GM12864 (cell line): ENCODE measurements around the gene FAXDC2.
"Not testable (repeated sequence)": the region's sequence is repeated elsewhere in the genome, so short reads cannot be mapped to it uniquely, and the experiment has no call there.

Experiments used
- DNase-seq: peaks from one replicate; pipeline ENCODE4 v3.0.0-alpha.2; 2011; ENCODE audit warnings: low read depth
- H3K4me3 ChIP-seq: 2 replicates; pipeline ENCODE4 v1.5.1; 2011; ENCODE audit warnings: mild to moderate bottlenecking, low read depth, low read length, control low read depth
- TF ChIP-seq, protein P1 (sequence below): IDR thresholded peaks from 2 replicates; pipeline ENCODE4 v1.5.1; 2011; ENCODE audit warnings: low read depth, mild to moderate bottlenecking, moderate library complexity, low read length, control low read depth, inconsistent platforms; ENCODE audit errors: missing control alignments

Gene FAXDC2

DNA sequence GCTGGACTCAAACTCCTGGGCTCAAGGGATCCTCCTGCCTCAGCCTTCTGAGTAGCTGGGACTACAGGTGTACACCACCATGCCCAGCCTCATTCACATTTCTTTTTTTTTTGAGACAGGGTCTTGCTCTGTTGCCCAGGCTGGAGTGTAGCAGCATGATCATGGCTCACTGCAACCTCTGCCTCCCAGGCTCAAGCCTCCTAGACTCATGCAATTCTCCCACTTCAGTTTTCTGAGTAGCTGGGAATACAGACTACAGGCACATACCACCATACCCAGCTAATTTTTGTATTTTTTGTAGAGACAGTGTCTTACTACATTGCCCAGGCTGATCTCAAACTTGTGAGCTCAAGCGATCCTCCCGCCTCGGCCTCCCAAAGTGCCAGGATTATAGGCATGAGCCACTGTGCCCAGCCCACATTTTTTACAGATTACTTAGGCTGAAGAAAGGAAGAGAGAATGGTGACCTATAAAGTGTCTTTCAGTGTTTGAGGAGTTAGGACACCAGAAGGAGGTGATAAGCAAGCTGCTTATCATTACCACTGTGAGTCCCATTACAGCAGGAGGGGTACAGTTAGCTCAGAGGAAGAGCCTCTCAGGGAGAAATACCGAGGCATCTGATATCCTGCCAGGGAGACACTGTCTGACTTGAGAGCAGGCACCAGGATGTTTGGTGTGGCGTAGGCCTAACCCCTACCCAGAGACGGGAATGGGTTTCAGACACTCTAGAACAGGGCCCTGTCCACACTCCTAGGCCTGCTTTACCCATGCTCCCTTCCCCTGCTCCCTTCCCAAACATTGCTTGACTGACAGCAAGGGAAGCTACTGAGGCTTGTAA, 9.7 kb downstream of the FAXDC2 start:
- no peak overlapping the region for H3K4me3 ChIP-seq
- TF ChIP-seq, protein P1, sequence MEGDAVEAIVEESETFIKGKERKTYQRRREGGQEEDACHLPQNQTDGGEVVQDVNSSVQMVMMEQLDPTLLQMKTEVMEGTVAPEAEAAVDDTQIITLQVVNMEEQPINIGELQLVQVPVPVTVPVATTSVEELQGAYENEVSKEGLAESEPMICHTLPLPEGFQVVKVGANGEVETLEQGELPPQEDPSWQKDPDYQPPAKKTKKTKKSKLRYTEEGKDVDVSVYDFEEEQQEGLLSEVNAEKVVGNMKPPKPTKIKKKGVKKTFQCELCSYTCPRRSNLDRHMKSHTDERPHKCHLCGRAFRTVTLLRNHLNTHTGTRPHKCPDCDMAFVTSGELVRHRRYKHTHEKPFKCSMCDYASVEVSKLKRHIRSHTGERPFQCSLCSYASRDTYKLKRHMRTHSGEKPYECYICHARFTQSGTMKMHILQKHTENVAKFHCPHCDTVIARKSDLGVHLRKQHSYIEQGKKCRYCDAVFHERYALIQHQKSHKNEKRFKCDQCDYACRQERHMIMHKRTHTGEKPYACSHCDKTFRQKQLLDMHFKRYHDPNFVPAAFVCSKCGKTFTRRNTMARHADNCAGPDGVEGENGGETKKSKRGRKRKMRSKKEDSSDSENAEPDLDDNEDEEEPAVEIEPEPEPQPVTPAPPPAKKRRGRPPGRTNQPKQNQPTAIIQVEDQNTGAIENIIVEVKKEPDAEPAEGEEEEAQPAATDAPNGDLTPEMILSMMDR, result no peak
- no peak for DNase-seq

DNA sequence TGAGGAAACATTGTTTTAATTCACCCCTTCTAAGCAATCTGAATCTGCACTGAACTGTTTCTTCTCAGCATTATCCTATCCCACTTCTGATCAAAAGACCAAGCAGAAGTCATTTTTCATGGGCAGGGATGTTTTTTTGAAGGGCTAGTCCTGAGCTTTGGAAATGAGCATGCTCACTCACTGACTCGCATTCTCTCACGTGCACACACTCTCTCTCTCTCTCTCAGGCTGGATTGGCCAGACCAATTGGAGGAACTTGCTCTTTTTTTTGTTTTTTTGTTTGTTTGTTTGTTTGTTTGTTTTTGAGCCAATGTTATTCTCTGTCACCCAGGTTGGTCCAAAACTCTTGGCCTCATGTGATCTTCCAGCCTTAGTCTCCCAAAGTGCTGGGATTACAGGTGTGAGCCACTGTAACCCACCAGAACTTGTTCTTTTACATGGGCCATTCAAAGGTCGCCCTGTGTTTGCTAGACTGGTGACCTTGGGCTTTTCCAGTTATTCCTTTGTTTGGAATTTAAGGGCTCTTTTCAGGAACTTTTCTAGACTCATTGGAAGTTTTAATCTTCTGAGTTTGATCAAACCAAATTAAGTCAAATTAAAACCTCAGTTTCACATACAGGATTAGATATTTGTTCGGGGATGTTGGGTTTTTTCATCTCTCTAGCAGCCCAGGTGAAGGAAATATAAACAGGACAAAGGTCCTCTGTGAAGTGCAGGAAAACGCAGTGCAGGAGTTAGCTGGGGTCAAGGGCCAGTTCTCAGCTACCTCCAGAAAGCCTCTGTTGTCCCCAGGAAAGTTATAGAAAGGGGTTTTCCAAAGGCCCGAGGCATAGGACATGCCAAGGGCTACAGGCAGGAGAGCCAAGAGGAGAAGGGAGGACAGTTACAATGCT, 13.1 kb downstream of the FAXDC2 start:
- no peak for DNase-seq
- TF ChIP-seq, protein P1, result no peak
- H3K4me3 ChIP-seq, result no peak overlapping the region

DNA sequence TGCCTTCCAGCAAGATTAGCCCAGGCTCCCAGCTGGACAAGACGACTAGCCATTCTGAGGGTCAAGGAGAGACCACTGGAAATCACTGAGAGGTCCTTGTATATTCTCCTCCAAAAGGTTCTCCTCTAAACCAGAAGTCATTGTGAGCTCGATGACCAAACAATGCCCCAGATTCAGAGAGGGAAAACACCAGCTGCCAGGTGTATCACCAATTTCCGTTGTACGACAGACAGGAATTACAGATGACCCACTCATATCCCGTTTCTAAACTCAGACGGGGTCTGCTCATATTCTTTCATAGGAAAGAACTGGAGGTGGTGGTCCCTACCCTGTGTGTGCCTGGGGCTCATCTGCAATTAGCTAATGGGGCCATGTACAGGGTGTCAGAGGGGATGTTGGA, 14.2 kb downstream of the FAXDC2 start:
- no peak overlapping the region for H3K4me3 ChIP-seq
- TF ChIP-seq, protein P1, result no peak
- DNase-seq, result no peak

DNA sequence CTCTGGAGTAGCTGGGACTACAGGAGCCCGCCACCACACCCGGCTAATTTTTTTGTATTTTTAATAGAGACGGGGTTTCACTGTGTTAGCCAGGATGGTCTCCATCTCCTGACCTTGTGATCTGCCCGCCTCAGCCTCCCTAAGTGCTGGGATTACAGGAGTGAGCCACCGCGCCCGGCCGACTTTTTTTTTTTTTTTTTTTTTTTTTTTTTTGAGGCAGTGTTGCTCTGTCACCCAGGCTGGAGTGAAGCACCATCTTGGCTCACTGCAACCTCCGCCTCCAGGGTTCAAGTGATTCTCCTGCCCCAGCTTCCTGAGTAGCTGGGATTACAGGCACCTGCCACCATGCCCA, 14.7 kb downstream of the FAXDC2 start:
- H3K4me3 ChIP-seq, DNase-seq: not testable (repeated sequence)

DNA sequence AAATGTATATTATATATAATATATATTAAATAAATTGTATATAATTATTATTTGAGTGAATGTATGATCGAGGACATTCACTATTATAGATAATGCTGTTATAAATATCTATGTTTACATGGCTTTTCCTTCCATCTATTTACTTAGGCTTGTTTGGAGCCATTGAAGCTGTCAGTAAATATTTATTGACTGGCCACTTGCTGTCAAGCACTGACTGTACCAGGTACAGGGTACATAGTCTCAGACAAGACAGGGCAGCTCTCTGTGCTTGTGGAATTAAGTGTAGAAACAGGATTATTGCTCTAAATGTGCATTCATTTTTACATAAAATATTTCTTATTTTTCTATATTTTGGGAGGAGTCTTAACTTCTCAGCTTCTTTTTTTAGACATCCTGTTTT, 16.4 kb downstream of the FAXDC2 start:
- no peak for DNase-seq
- TF ChIP-seq, protein P1, result no peak
- H3K4me3 ChIP-seq, result no peak overlapping the region

DNA sequence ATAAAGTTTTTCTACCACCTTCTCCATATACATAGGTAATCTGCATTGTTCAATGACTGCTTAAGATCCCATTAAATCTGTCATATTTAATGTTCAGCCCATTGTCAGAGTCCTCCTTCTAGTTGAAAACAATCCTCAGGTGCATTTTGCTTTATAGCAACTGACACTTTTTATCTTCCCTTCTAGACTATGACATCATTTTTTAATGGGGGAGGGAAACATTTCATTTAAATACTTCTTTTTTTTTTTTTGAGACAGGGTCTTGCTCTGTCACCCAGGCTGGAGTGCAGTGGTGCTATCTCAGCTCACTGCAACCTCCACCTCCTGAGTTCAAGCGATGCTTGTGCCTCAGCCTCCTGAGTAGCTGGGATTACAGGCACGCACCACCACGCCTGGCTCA, 17.6 kb downstream of the FAXDC2 start:
- DNase-seq, H3K4me3 ChIP-seq: not testable (repeated sequence)

DNA sequence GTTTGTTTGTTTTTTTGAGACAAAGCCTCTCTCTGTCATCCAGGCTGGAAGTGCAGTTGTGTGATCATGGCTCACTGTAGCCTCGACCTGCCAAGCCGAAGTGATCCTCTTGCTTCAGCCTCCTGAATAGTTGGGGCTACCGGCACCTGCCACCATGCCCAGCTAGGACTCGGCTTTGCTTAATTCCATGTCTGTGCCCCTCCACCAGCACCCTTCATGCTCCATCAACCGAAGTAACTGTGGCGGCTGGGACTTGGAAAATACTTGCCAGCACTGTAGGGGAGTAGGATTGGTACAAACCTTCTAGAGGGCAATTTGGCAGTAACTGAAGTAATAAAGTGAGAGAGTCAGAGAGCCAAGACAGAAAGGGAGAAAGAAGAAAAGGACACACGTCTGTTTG, 19.0 kb downstream of the FAXDC2 start:
- DNase-seq, result no peak
- TF ChIP-seq, protein P1, result no peak

More for the DNA sequence above, 19.0 kb downstream of the FAXDC2 start:
- no peak overlapping the region for H3K4me3 ChIP-seq
